ENCODE measurements around the gene NUAK2. TPM values are rescaled to one million over a fixed set of nuclear protein-coding genes. Genes with fewer than 3 reads are reported as not detected.

NUAK2 gene
- total and polyA plus RNA-seq, 8 donors = 0.58 to 16.5 (median 2.1) TPM

DNA sequence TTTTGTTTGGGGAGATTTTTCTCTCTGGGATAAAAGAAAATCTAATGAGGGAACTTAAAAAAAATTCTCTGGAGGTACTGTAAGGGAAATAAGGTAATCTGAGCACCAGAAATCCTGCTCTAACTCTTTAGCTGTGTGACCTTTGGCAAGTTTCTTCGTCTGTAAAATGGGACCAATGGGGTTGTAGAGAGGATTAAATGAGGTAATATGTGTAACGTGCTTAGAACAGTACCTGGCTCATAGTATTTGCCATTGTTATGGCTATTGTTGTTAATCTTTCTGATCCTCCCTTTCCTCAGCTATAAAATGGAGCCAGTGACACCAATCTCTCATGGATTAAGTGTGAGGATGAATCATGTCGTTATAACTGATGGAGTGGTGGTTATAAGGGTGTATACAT lies 36.0 kb upstream of the NUAK2 start:
- 87 to 97% (median 92%) methylated on average over 3 of the region's 3 CpGs for WGBS, 5 donors
- H3K27me3 ChIP-seq = peaks cover 0 to 3% (median 0%) of the 10 kb centered on the region in 3 donors
- intact Hi-C loops (cut with DNase I; ENCODE audit: low total_unique reads) = no loop called here

GRCh38 chr1:205356440-205357139 lies 35.0 kb upstream of the NUAK2 start, which contains the start of gene KLHDC8A:
Gene KLHDC8A (minus strand): TSS chr1:205356922. CDS start chr1:205343604, 13,318 bp downstream.
- 61 to 74% (median 70%) methylated on average over 19 to 20 of the region's 20 CpGs for WGBS, 5 donors
- H3K27me3 ChIP-seq = peaks cover 0 to 3% (median 0%) of the 10 kb centered on the region in 3 donors
- no peak within 1 kb of the TSS for H3K27ac ChIP-seq
- DNase-seq = peak in 1 of 2 donors; percentile 88
- TF ChIP-seq POLR2A (IDR thresholded peaks at IDR 0.05) = no peak
- TF ChIP-seq EP300 (IDR thresholded peaks at IDR 0.05) = no peak
- TF ChIP-seq CTCF (IDR thresholded peaks at IDR 0.05) = no peak
- no peak for TF ChIP-seq POLR2AphosphoS5 (IDR thresholded peaks at IDR 0.05)
- H3K9me3 ChIP-seq = no peaks in the 10 kb centered on the region
- H3K4me3 ChIP-seq = no peak within 1 kb of the TSS
- H3K36me3 ChIP-seq = no peaks in the 10 kb centered on the region
- H3K4me1 ChIP-seq = peaks cover 0 to 29% (median 19%) of the 10 kb centered on the region in 4 donors
- intact Hi-C loops (cut with DNase I; ENCODE audit: low total_unique reads) = no loop called here

More for the DNA sequence above, 36.0 kb upstream of the NUAK2 start:
- Histone ChIP-seq H3K4me3 (no peak overlapping the region), H3K9me3 (no peaks in the 10 kb centered on the region), H3K36me3 (no peaks in the 10 kb centered on the region), H3K27ac (no peak overlapping the region), H3K4me1 (peaks cover 0 to 29% (median 19%) of the 10 kb centered on the region in 4 donors)
- no peak for TF ChIP-seq EP300 (IDR thresholded peaks at IDR 0.05)
- TF ChIP-seq CTCF (IDR thresholded peaks at IDR 0.05) = no peak
- no peak for TF ChIP-seq POLR2AphosphoS5 (IDR thresholded peaks at IDR 0.05)
- no peak for TF ChIP-seq POLR2A (IDR thresholded peaks at IDR 0.05)
- DNase-seq = no peak

DNA sequence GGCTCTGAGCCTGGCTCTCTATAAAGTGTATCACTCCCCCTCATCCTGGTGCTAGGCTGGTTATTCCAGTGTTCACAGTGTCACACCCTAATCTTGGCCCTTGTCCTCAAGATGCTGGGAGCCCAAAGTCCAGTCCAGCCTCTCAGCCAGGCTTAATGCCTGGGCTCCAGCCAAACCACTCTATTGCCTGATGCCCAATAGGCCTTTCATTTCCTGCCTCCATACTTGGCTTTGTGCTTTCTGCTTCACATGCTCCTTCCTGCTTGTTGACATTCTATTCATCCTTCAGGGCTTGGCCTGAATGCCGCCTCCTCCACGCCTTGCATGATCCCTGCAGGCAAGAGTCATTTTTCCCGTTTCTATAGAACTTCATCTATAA lies 33.5 kb upstream of the NUAK2 start:
- Histone ChIP-seq H3K27me3 (peaks cover 0 to 11% (median 0%) of the 10 kb centered on the region in 3 donors), H3K4me1 (peaks cover 0 to 25% (median 19%) of the 10 kb centered on the region in 4 donors), H3K27ac (peak overlapping the region in 4 of 5 donors; percentile 3 to 58 (median 44)), H3K9me3 (no peaks in the 10 kb centered on the region), H3K36me3 (no peaks in the 10 kb centered on the region), H3K4me3 (no peak overlapping the region)
- DNase-seq = peak; percentile 77 to 94
- WGBS, 5 donors = 24 to 41% (median 37%) methylated on average over 3 of the region's 3 CpGs
- intact Hi-C loops (cut with DNase I; ENCODE audit: low total_unique reads) = no loop called here
- TF ChIP-seq POLR2AphosphoS5 (IDR thresholded peaks at IDR 0.05) (peak in 2 of 3 donors; percentile 75 to 94), POLR2A (IDR thresholded peaks at IDR 0.05) (no peak)

DNA sequence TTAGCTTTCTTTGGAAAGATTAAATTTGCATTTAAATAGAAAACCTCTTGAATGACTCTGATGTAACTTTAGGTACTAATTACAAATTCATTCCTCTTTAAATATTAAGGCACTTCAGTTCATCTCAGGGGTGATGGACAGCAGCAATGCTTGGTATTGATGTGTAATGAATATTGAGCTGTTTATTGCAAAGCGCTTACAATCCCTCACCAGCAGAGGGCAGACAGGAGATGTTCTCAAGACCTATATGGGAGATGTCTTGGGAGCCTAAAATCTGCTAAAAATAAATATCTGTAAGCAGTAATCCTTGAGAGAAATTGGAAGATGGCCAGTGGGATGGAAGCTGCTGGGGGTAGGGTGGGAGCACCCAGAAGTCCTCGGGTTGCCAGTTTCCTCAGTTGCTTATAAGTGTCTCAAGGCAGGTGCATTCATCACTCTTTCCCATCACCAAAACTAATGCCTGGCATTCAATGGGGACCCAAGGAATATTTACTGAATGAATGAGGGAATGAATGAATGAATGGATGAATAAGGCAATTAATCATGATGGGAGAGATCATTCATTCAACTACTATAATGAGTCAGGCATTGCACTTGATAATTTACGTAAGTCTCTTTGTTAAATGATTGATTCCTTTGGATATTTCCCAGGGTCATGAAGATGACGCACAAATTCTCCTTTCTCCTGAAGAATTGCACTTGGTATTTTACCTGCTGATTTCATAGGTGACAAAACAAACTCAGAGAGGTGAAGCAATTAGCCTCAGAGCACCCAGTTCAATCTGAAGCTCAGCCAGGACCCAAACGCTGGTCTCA lies 32.9 kb upstream of the NUAK2 start:
- H3K27me3 ChIP-seq = peaks cover 0 to 17% (median 0%) of the 10 kb centered on the region in 3 donors
- 19 to 31% (median 20%) methylated on average over 5 of the region's 5 CpGs for WGBS, 5 donors
- H3K9me3 ChIP-seq = no peaks in the 10 kb centered on the region
- TF ChIP-seq CTCF (IDR thresholded peaks at IDR 0.05) (peak in 5 of 7 experiments; percentile 51 to 84 (median 82)), POLR2A (IDR thresholded peaks at IDR 0.05) (no peak)
- no peaks in the 10 kb centered on the region for H3K36me3 ChIP-seq
- H3K4me1 ChIP-seq = peaks cover 0 to 22% (median 17%) of the 10 kb centered on the region in 4 donors
- intact Hi-C loops (cut with DNase I; ENCODE audit: low total_unique reads) = loop anchor here (5.0 kb wide), 1 partner anchor 133 kb away; no protein-coding TSS in a partner anchor
- H3K27ac ChIP-seq = peak overlapping the region in 4 of 5 donors; percentile 3 to 58 (median 44)
- peak; percentile 74 to 87 for DNase-seq
- no peak overlapping the region for H3K4me3 ChIP-seq

Data from stomach (tissue), 9 donors.